ENCODE measurements around the gene BLOC1S6.
"Not testable (repeated sequence)": the region's sequence is repeated elsewhere in the genome, so short reads cannot be mapped to it uniquely, and the experiment has no call there.

The BLOC1S6 gene

DNA sequence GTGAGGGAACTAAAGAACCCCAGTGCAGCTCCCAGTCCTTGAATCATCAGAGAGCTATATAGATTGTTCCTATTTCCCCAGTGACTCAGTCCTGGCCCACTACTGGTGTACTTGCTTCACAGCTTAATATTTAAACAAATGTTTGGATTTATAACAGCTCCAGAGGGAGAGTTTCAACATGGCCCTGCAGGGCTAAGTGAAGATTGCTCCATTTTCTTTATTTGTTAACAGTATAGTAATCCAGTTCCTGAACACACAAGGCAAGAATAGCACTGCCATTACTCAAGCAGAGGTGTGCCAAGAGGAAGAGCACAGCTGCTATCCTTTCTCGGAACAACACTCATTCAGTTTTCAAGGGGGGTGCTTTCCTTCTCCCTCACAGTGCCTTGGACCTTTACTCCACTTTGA, 54.2 kb downstream of the BLOC1S6 start:
- no peak for DNase-seq (ENCODE audit: low read depth in 2 of 2)

DNA sequence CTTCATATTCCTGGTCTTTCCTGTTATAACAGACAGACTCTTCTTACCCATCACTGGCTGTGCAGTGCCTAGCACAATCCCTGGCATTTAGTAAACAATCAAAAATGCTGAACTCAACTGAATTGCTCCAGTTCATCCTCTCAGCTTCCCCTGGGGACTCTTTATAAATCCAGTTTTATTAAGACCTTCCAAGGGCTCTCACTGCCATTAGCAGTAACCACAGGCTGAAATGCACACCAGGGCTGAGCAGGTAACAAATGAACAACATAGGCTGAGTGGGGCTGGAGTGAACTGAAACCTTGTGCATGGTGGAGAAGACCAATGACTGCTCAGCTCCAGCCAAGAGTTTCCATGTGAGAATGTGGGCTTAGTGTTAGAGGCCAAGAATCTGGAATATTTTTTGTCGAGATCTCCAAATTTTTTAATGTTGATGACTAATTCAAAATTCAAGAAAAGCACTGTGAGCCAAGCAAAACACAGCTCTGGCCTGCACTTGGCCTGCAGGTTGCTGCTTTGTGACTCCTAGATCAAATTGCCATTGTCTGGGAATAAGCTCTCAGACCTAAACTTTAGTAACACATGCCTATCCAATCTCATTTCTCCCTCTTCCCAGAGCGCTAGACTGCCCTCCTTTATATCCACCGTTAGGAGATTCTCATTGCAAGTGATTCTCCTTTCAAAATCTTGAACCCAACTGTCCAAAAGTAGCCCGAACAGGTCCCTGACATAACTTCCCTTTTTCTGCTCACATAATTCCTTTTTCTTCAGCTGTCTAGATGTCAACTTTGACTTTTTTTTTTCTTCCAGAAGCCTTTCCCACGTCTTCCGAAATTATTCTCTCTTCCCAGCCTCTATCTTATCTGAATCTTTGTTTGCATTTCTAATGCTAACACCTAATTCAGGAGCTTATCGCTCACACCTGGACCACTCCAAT, 55.1 kb downstream of the BLOC1S6 start:
- no peak for DNase-seq (ENCODE audit: low read depth in 2 of 2)

DNA sequence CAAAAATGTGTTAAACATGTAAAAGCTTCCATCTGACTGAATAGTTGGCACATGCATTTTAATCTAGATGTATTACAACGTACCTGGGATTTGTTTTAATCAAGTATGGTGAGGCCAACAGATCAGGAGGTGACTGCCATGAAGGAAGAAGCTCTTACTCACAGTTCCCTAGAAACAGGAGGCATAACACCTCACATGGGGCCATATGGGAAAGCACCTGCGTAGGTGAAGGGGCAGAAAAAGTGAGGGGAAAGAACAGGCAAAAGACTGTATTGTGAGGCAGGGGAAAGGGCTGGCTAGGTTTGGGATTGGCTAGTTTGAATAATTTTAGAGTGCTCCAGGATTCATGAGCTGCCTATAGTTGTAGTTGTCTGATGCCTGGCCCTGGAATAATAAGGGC, 57.3 kb downstream of the BLOC1S6 start:
- DNase-seq (ENCODE audit: low read depth in 2 of 2): no peak

DNA sequence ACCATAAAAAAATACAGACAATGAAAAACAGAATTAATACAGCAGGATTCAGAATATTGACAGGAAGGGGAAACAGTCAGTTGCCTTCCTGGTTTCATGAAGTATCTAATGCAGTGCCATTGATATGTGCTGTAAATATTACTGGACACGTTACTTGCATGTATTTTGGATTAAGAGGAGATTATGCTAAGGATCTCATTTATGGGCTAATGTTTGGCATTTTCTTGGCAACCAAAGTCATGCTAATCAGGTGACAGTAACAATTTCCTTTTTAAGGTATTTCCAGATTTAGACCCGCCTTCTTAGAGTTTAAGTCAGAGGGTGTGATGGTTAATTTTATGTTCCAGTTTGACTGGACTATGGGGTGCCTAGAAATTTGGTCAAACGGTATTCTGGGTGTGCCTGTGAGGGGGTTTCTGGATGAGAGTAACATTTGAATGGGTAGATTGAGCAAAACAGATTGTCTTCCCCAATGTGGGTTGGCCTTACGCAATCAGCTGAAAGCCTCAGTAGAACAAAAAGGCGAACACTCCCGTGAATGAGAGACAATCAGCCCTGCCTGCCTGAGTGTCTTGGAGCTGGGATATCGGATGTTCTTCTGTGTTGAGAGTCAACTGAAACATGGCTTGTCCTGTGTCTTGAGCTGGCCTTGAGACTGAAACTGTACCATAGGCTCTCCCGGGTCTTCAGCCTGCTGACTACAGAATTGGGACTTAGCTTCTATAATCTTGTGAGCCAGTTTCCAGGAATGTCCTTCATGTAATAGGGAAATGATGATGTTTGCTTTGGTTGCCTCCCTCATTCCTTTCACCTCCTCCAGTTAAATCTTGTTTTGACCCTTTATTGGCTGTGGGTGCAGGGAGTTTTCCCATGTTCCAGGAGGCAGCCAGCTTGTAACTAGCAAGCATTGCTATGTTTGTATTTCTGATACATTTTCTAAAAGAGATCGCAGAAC, 58.1 kb downstream of the BLOC1S6 start:
- DNase-seq (ENCODE audit: low read depth in 2 of 2): no peak

DNA sequence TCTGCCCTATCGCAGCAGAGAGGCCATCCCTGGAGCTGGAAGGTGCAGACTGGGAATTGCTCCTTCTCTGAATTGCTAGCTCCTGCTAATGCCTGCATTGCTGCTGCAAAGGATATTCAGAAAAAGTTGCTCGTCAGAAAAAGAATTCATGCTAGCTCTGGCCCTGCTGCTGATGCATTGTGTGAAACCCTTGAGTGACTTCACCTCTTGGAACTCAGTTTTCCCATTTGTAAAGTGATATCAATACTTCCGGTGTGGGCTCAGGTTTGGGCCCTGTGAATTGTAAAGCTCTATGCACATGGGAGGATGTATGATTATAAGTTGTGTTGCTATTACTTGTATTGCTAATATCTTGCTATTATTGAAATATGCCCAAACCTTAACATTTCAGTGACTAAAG, 59.0 kb downstream of the BLOC1S6 start:
- no peak for DNase-seq (ENCODE audit: low read depth in 2 of 2)

DNA sequence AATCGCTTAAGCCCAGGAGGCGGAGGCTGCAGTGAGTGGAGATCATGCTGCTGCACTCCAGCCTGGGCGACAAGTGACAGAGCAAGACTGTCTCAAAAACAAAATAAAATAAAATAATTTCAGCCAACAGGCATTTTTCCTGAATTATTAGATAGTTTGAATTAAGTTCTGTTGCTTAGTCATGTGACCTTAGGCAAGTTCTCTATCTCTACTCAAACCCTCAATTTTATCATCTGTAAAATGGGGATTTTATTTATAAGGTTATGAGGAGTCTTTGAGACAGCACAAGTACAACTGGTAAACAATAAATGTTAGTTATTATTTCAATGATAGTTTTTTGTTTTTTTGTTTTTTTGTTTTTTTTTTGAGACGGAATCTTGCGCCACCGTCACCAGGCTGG, 60.6 kb downstream of the BLOC1S6 start:
- DNase-seq (ENCODE audit: low read depth in 2 of 2): no peak

DNA sequence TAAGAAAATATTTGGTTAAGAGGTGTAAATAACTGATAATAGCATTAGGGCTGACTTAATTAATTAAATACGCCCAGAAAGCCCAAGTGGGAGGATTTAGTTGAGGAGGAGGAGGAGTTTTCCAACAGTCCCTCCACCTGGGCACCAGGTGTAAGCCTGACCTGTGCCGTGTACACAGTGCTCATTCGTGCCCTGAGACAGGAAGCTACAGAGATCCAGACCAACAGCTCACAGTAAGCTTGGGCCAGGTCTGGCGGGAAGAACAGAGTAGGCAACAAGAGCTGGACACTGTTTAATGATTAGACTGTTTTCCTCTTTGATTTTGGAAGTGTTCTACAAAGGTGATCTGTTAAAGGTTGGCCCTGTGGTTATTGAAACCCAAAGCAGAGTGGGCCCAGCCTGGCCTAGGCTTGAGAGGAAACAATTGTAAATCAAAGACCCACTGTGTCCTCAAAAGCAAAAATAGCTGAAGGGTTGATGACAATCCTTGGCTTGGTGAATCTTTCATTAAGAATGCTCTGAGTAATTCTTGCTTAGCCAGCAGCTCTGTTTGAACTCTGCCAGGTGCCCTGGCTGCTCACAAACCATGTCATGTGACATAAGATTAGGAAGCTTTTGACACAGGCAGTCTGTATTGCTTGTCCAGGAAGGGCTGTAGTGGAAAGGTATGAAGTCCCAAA, 61.5 kb downstream of the BLOC1S6 start:
- DNase-seq (ENCODE audit: low read depth in 2 of 2): no peak

DNA sequence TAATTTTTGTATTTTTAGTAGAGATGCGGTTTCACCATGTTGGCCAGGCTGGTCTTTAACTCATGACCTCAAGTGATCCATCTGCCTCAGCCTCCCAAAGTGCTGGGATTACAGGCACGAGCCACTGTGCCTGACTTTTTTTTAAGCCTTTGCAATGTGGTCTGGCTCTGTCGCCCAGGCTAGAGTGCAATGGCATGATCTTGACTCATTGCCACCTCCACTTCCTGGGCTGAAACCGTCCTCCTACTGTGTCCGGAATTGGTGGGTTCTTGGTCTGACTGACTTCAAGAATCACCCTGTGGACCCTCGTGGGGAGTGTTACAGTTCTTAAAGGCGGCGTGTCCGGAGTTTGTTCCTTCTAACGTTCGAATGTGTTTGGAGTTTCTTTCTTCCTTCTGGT, 62.8 kb downstream of the BLOC1S6 start:
- DNase-seq (ENCODE audit: low read depth in 2 of 2): not testable (repeated sequence)

DNA sequence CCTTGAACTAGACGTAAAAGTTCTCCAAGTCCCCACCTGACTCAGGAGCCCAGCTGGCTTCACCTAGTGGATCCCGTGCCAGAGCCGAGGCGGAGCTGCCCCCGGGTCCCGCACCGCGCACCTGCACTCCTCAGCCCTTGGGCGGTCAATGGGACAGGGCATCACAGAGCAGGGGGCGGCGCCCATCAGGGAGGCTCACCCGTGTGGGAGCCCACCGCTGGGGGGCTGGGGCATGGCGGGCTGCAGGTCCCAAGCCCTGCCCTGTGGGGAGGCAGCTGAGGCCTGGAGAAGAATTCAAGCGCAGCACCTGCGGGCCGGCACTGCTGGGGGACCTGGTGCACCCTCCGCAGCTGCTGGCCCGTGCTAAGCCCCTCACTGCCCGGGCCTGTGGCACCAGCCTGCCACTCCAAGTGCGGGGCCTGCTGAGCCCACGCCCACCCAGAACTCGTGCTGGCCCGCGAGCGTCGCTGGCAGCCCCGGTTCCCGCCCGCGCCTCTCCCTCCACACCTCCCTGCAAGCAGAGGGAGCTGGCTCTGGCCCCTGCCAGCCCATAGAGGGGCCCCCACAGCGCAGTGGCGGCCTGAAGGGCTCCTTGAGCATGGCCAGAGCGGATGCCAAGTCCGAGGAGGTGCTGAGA, 63.8 kb downstream of the BLOC1S6 start:
- DNase-seq (ENCODE audit: low read depth in 2 of 2): no peak

DNA sequence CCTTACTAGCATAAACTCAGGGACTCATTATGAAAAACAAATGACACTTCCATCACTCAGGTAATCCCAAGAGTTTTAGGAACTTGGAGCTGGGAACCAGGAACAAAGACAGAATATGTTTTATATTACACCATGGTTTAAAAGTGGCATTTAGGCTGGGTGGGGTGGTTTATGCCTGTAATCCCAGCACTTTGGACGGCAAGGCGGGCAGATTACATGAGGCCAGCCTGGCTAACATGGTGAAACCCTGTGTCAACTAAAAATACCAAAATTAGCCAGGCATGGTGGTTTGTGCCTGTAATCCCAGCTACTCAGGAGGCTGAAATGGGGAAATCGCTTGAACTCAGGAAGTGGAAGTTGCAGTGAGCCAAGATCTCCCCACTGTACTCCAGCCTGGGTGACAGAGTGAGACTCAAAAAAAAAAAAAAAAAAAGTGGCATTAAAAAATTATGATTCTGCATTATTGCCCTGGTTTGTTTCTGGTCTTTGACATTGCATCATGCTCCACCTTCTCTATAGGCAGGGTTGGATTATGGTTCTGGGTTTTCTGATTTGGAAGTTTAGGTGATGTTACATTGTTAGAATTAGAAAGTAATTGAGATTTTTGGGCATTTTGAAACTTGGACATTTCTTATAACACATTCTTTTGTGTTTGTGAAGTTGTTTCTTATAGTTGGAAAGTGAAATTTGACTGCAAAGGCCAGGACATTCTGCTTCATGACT, 66.7 kb downstream of the BLOC1S6 start:
- DNase-seq (ENCODE audit: low read depth in 2 of 2): no peak

DNA sequence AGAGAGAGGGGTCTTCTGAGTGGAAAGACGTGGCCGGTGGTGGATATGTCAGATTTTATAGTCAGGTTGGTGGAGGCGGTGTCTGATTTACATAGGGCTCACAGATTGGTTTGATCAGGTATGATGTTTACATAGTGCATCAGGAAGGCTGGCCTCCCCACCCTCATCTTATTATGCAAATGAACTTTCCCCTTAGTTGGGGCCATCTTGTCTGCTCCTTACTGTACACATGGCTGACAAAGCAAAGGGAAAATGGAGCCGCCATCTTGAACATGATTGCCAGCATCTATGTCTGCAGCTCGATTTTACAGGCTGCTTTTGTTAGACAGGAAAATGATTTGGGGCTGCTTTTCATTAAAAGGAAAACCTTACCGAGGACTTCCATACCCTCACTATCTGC, 67.6 kb downstream of the BLOC1S6 start:
- no peak for DNase-seq (ENCODE audit: low read depth in 2 of 2)

DNA sequence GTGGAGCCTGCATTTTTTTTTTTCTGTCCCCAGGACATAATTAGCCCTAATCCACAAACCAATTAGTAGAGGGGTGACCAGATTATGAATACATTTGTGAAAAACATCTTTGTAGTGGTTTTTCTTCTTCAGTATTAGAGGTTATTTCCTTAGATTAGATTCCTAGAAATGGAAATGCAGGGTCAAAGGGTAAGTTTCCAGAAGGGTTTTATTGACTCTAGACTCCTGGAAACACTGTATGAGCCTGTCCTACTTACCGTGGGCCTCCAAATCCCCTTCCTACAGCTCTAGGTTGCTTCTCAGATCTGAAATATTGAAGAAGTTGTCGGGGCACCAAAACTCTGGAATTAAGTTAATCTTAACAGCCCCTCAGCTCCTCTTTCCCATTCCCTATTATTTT, 70.1 kb downstream of the BLOC1S6 start:
- no peak for DNase-seq (ENCODE audit: low read depth in 2 of 2)

DNA sequence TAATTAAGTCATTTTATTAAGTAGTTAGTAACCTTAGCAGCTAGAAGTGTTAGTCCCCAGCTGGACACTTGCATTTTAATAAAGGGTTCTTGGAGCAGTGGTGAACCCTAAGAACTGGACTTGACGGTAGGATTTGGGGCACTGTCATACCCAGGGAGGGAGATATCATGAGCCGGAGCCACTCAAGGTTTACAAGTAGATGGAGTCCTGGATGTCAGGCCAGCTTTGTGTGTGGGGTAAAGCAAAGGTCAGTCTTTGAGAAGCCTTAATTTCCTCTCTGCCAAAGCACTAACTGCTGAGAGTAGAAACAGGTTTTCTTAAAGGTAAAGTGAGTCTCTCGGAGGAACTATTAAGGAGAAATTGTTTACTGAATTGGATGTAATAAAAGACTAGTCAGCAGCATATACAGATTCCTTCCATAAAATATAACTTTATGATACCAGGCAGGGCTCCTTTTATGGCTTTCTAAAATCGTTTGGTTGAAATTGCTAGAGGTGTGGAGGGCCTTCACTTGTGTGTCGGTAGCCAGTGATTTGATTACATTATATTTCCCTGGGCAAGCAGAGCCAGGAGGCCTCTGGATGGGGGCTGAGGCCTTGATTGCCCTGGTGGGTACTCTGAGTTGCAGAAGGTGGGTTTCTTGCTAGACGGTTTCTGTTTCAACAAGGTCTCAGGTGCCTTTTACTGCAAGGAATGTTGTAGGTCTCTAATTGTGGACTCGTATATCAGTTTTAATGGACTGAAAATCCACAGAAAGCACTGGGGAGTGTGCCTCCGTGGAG, 70.8 kb downstream of the BLOC1S6 start:
- no peak for DNase-seq (ENCODE audit: low read depth in 2 of 2)
